Stomach (tissue), 9 donors: ENCODE data around the gene RNF225. TPM values are rescaled to one million over a fixed set of nuclear protein-coding genes. Genes with fewer than 3 reads are reported as not detected.
"Not testable (repeated sequence)": the region's sequence is repeated elsewhere in the genome, so short reads cannot be mapped to it uniquely, and the experiment has no call there.

Experiments used
- DNase-seq, 2 donors: peaks; one replicate each; pipeline versions ENCODE4 v3.0.0 to v3.0.0-alpha.2; 2013 to 2019
- H3K27ac ChIP-seq, 5 donors: fragments of 200-600 bp in 4 of 5; sonication (generic) in 4 of 5; one replicate each; pipeline ENCODE4 v1.5.1; 2013 to 2019; ENCODE audit warnings: mild to moderate bottlenecking in 1 of 5, moderate library complexity in 1 of 5
- H3K27me3 ChIP-seq, 3 donors: fragments of 200-600 bp; sonication (generic); one replicate each; pipeline ENCODE4 v1.5.1; 2017 to 2019; ENCODE audit warnings: mixed run types in 1 of 3
- H3K36me3 ChIP-seq, 4 donors: fragments of 200-600 bp; sonication (generic); 1 replicate in 3 of 4; 2 replicates in 1 of 4; pipeline ENCODE4 v1.5.1; 2016 to 2019
- H3K4me1 ChIP-seq, 4 donors: fragments of 200-600 bp; sonication (generic); one replicate each; pipeline ENCODE4 v1.5.1; 2016 to 2019
- H3K4me3 ChIP-seq, 4 donors: fragments of 200-600 bp; sonication (generic) in 3 of 4; one replicate each; pipeline ENCODE4 v1.5.1; 2016 to 2019; ENCODE audit warnings: mild to moderate bottlenecking in 1 of 4
- H3K9me3 ChIP-seq, 4 donors: fragments of 200-600 bp; sonication (generic); one replicate each; pipeline ENCODE4 v1.5.1; 2016 to 2019
- CTCF ChIP-seq, 7 experiments: fragments of 450-650 bp in 4 of 7; fragments of 200-600 bp in 3 of 7; sonication (generic) in 3 of 7; IDR thresholded peaks; one replicate each; pipeline ENCODE4 v1.5.1; 2016 to 2019; ENCODE audit warnings: antibody characterized with exemption in 7 of 7, control low read depth in 2 of 7, mild to moderate bottlenecking in 1 of 7
- EP300 ChIP-seq: sonication (generic); formaldehyde crosslinking; IDR thresholded peaks from one replicate; pipeline ENCODE4 v1.6.1; 2017; ENCODE audit warnings: antibody characterized with exemption
- POLR2A ChIP-seq, 4 donors: fragments of 450-650 bp; IDR thresholded peaks; one replicate each; pipeline ENCODE4 v1.6.1; 2016; ENCODE audit warnings: antibody characterized with exemption in 4 of 4, control low read depth in 2 of 4, mild to moderate bottlenecking in 1 of 4, moderate library complexity in 1 of 4
- POLR2AphosphoS5 ChIP-seq, 3 donors: sonication (generic); formaldehyde crosslinking; IDR thresholded peaks; one replicate each; pipeline ENCODE4 v1.6.1; 2016; ENCODE audit warnings: antibody characterized with exemption in 3 of 3
- WGBS, 5 donors: extraction: QIAGEN DNeasy Blood & Tissue Kit in 3 of 5; methylation state at CpG; one replicate each; pipeline versions ENCODE4 v1.1.5 to v1.1.7; 2013 to 2018; 5-methylcytosine and 5-hydroxymethylcytosine counted together
- intact Hi-C: fragments of 100-400 bp; cut with DNase I; formaldehyde crosslinking; loops from one replicate; pipeline ENCODE4 v1.15.1; 2023; ENCODE audit warnings: low total_unique reads
- polyA plus RNA-seq, 3 donors: library from polyadenylated mRNA; stranded (reverse); fragments of 200-250 nt; gene quantifications; one replicate each; pipeline ENCODE4 v1.2.3, GENCODE V29; 2013
- small RNA-seq, 4 donors: library from RNA; depleted of rRNA; stranded (forward); fragments of <200 nt; gene quantifications; one replicate each; pipeline ENCODE3, GENCODE V24; 2016
- total RNA-seq, 5 donors: library from RNA; depleted of rRNA; stranded (reverse); fragments of >200 nt; gene quantifications; one replicate each; pipeline versions ENCODE4 v1.1.0 to v1.2.3, GENCODE V29; 2014 to 2016
- donor health status: healthy with polysubstance abuse.
- donor health status: Bipolar disorder and iron deficiency.
- donor health status: healthy.

The RNF225 gene
- total and polyA plus RNA-seq, 8 donors = 0.13 TPM; not detected in 7

- intact Hi-C loops = no loop called here
- Histone ChIP-seq H3K27me3 (no peaks in the 10 kb centered on the region), H3K4me3 (peak overlapping the region; percentile 70 to 95 (median 72)), H3K27ac (peak overlapping the region; percentile 67 to 88 (median 80)), H3K36me3 (peaks cover 14 to 30% (median 26%) of the 10 kb centered on the region in 4 donors), H3K9me3 (peaks cover 26 to 53% (median 39%) of the 10 kb centered on the region in 4 donors), H3K4me1 (peaks cover 10 to 23% (median 20%) of the 10 kb centered on the region in 4 donors)
- no peak for TF ChIP-seq POLR2AphosphoS5 (IDR thresholded peaks at IDR 0.05)
- TF ChIP-seq CTCF (IDR thresholded peaks at IDR 0.05) = no peak
- TF ChIP-seq EP300 = no peak
- TF ChIP-seq POLR2A (IDR thresholded peaks at IDR 0.05) = no peak
- WGBS, 5 donors = 12 to 40% (median 20%) methylated on average over 14 to 31 of the region's 31 CpGs
- DNase-seq = no peak
Observed at GRCh38 chr19:58440556-58440955, 45.1 kb downstream of the RNF225 start.

- H3K36me3 ChIP-seq, H3K27ac ChIP-seq, intact Hi-C loops, H3K4me3 ChIP-seq, DNase-seq: not testable (repeated sequence)
- Histone ChIP-seq H3K27me3 (peaks cover 0 to 12% (median 0%) of the 10 kb centered on the region in 3 donors), H3K4me1 (peaks cover 10 to 23% (median 20%) of the 10 kb centered on the region in 4 donors), H3K9me3 (peaks cover 10 to 28% (median 14%) of the 10 kb centered on the region in 4 donors)
- WGBS, 5 donors = 84 to 92% (median 89%) methylated on average over 7 of the region's 7 CpGs
Observed at GRCh38 chr19:58442986-58443385, 47.5 kb downstream of the RNF225 start.

Small RNA genes within 50 kb of the gene (small RNA-seq; reads per million reads assigned to genes)
- gene MIR4754 = 0 reads per million in 4 donors
- gene RNA5SP473 = 0 to 0.20 (median 0.04) reads per million in 4 donors

Other genes with a start within 250 kb of the RNF225 start
- 10 to 100 TPM in 1 of 5 donors, 1 to 10 TPM in 3, under 1 TPM in 1; 0.58 to 18.2 (median 4.9) TPM for gene ZNF329, start 244.9 kb upstream of the RNF225 start, total RNA-seq
- 1 to 10 TPM; 3.3 to 3.9 (median 3.4) TPM for gene ZNF329, start 244.9 kb upstream of the RNF225 start, polyA plus RNA-seq
- 10 to 100 TPM in 4 of 5 donors, 1 to 10 TPM in 1; 6.2 to 46.9 (median 28.6) TPM for gene ZNF274, start 212.6 kb upstream of the RNF225 start, total RNA-seq
- 10 to 100 TPM in 2 of 3 donors, 1 to 10 TPM in 1; 5.9 to 16.1 (median 12.2) TPM for gene ZNF274, start 212.6 kb upstream of the RNF225 start, polyA plus RNA-seq
- 10 to 100 TPM in 4 of 5 donors, 1 to 10 TPM in 1; 9.6 to 60.7 (median 34.8) TPM for gene ZNF544, start 166.7 kb upstream of the RNF225 start, total RNA-seq
- gene ZNF544, start 166.7 kb upstream of the RNF225 start, polyA plus RNA-seq = 10 to 100 TPM in 2 of 3 donors, 1 to 10 TPM in 1; 9.5 to 17.7 (median 17.0) TPM
- 1 to 10 TPM; 1.4 to 9.0 (median 4.9) TPM for gene ZNF8, start 116.7 kb upstream of the RNF225 start, total RNA-seq
- 1 to 10 TPM in 1 of 3 donors, under 1 TPM in 2; 0.81 to 1.1 (median 0.95) TPM for gene ZNF8, start 116.7 kb upstream of the RNF225 start, polyA plus RNA-seq
- 10 to 100 TPM; 25.2 to 93.6 (median 48.4) TPM for gene ERVK3-1, start 90.3 kb upstream of the RNF225 start, total RNA-seq
- gene ERVK3-1, start 90.3 kb upstream of the RNF225 start, polyA plus RNA-seq = 10 to 100 TPM; 25.0 to 45.1 (median 35.1) TPM
- gene ZSCAN22, start 68.7 kb upstream of the RNF225 start, total RNA-seq = 1 to 10 TPM in 3 of 5 donors, under 1 TPM in 1, not detected in 1; 0.45 to 5.2 (median 1.6) TPM
- 1 to 10 TPM in 1 of 3 donors, under 1 TPM in 2; 0.75 to 1.4 (median 0.83) TPM for gene ZSCAN22, start 68.7 kb upstream of the RNF225 start, polyA plus RNA-seq
- gene A1BG, start 42.2 kb upstream of the RNF225 start, total RNA-seq = 10 to 100 TPM in 1 of 5 donors, 1 to 10 TPM in 2, not detected in 2; 1.1 to 30.9 (median 1.7) TPM
- gene A1BG, start 42.2 kb upstream of the RNF225 start, polyA plus RNA-seq = 10 to 100 TPM; 19.7 to 61.7 (median 33.8) TPM
- gene ZNF497, start 32.9 kb upstream of the RNF225 start, total RNA-seq = 10 to 100 TPM in 1 of 5 donors, 1 to 10 TPM in 2, under 1 TPM in 1, not detected in 1; 0.14 to 12.3 (median 3.2) TPM
- 1 to 10 TPM in 1 of 3 donors, under 1 TPM in 2; 0.12 to 1.0 (median 0.46) TPM for gene ZNF497, start 32.9 kb upstream of the RNF225 start, polyA plus RNA-seq
- gene ZNF837, start 14.6 kb upstream of the RNF225 start, total RNA-seq = 1 to 10 TPM in 4 of 5 donors, not detected in 1; 1.8 to 8.5 (median 2.3) TPM
- 1 to 10 TPM; 2.3 to 3.0 (median 2.4) TPM for gene ZNF837, start 14.6 kb upstream of the RNF225 start, polyA plus RNA-seq
- gene RPS5, start 8.4 kb upstream of the RNF225 start, total RNA-seq = 1,000 to 10,000 TPM in 3 of 5 donors, 100 to 1,000 TPM in 2; 801 to 1,605 (median 1,501) TPM
- gene RPS5, start 8.4 kb upstream of the RNF225 start, polyA plus RNA-seq = 1,000 to 10,000 TPM; 1,495 to 2,322 (median 1,503) TPM
- gene ZNF584, start 13.0 kb downstream of the RNF225 start, total RNA-seq = 100 to 1,000 TPM in 1 of 5 donors, 10 to 100 TPM in 2, 1 to 10 TPM in 1, not detected in 1; 5.4 to 114 (median 17.2) TPM
- 10 to 100 TPM in 1 of 3 donors, 1 to 10 TPM in 2; 5.6 to 10.8 (median 6.8) TPM for gene ZNF584, start 13.0 kb downstream of the RNF225 start, polyA plus RNA-seq
- gene ZNF132, start 44.5 kb downstream of the RNF225 start, total RNA-seq = 1 to 10 TPM; 3.0 to 8.9 (median 6.4) TPM
- gene ZNF132, start 44.5 kb downstream of the RNF225 start, polyA plus RNA-seq = 1 to 10 TPM in 2 of 3 donors, under 1 TPM in 1; 0.68 to 1.2 (median 1.1) TPM
- gene ZNF324B, start 56.0 kb downstream of the RNF225 start, total RNA-seq = 10 to 100 TPM in 1 of 5 donors, 1 to 10 TPM in 2, under 1 TPM in 1, not detected in 1; 0.58 to 12.6 (median 6.5) TPM
- gene ZNF324B, start 56.0 kb downstream of the RNF225 start, polyA plus RNA-seq = 1 to 10 TPM; 1.6 to 2.3 (median 1.7) TPM
- 10 to 100 TPM in 1 of 5 donors, 1 to 10 TPM in 4; 5.8 to 11.9 (median 8.5) TPM for gene ZNF324, start 71.4 kb downstream of the RNF225 start, total RNA-seq
- gene ZNF324, start 71.4 kb downstream of the RNF225 start, polyA plus RNA-seq = 1 to 10 TPM; 1.7 to 3.0 (median 2.3) TPM
- 10 to 100 TPM in 1 of 5 donors, 1 to 10 TPM in 4; 4.6 to 26.1 (median 5.3) TPM for gene ZNF446, start 80.7 kb downstream of the RNF225 start, total RNA-seq
- 10 to 100 TPM in 1 of 3 donors, 1 to 10 TPM in 2; 7.1 to 13.0 (median 9.2) TPM for gene ZNF446, start 80.7 kb downstream of the RNF225 start, polyA plus RNA-seq
- 1 to 10 TPM in 3 of 5 donors, under 1 TPM in 1, not detected in 1; 0.87 to 3.3 (median 1.3) TPM for gene SLC27A5, start 116.3 kb downstream of the RNF225 start, total RNA-seq
- 10 to 100 TPM in 2 of 3 donors, 1 to 10 TPM in 1; 8.4 to 18.4 (median 16.0) TPM for gene SLC27A5, start 116.3 kb downstream of the RNF225 start, polyA plus RNA-seq
- 10 to 100 TPM in 3 of 5 donors, 1 to 10 TPM in 1, not detected in 1; 2.4 to 49.0 (median 20.1) TPM for gene ZBTB45, start 124.2 kb downstream of the RNF225 start, total RNA-seq
- 1 to 10 TPM; 5.6 to 8.2 (median 6.6) TPM for gene ZBTB45, start 124.2 kb downstream of the RNF225 start, polyA plus RNA-seq
- gene TRIM28, start 148.4 kb downstream of the RNF225 start, total RNA-seq = 100 to 1,000 TPM in 4 of 5 donors, 10 to 100 TPM in 1; 95.5 to 923 (median 243) TPM
- 100 to 1,000 TPM; 143 to 200 (median 171) TPM for gene TRIM28, start 148.4 kb downstream of the RNF225 start, polyA plus RNA-seq
- gene CHMP2A, start 159.4 kb downstream of the RNF225 start, total RNA-seq = 100 to 1,000 TPM in 2 of 5 donors, 10 to 100 TPM in 3; 55.8 to 260 (median 89.0) TPM
- gene CHMP2A, start 159.4 kb downstream of the RNF225 start, polyA plus RNA-seq = 100 to 1,000 TPM; 195 to 338 (median 235) TPM
- gene UBE2M, start 163.0 kb downstream of the RNF225 start, total RNA-seq = 10 to 100 TPM in 3 of 5 donors, 1 to 10 TPM in 1, not detected in 1; 9.8 to 35.3 (median 27.1) TPM
- 10 to 100 TPM; 35.5 to 51.5 (median 41.9) TPM for gene UBE2M, start 163.0 kb downstream of the RNF225 start, polyA plus RNA-seq
- 10 to 100 TPM; 14.0 to 84.9 (median 68.3) TPM for gene MZF1, start 177.7 kb downstream of the RNF225 start, total RNA-seq
- gene MZF1, start 177.7 kb downstream of the RNF225 start, polyA plus RNA-seq = 10 to 100 TPM; 16.1 to 33.2 (median 16.5) TPM